ENCODE measurements around the gene LRRC75A. TPM values are rescaled to one million over a fixed set of nuclear protein-coding genes. Genes with fewer than 3 reads are reported as not detected.

LRRC75A gene
- total RNA-seq, 1 donor from 2014 or later: 7.3 TPM

DNA sequence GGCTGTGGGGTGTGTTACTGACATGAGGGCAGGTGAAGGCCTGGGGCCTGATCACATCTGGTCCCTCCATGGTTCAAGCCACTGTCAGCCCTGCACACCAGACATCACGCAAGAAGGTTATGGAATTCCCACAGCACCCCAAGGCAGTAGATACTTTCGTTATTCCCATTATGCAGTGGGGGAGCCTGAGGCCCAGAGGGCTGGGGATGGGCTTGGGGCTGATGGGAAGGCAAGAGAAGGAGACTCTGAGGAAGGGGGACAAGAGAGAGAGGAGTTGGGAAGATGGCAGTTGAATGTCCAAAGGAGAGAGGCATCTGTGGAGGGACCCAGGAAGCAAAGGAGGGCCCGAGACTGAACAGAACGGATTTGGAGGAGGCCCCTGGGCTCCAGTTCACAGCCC is 42.0 kb downstream of the LRRC75A start:
- H3K9me3 Mint-ChIP-seq (ENCODE audit: unreplicated experiment): peaks cover 11% of the 10 kb centered on the region
- DNase-seq: no peak
- H3K4me3 Mint-ChIP-seq (ENCODE audit: unreplicated experiment): no peak overlapping the region
- peaks cover 11% of the 10 kb centered on the region for H3K4me1 Mint-ChIP-seq (ENCODE audit: low read depth, unreplicated experiment)
- H3K27me3 Mint-ChIP-seq (ENCODE audit: unreplicated experiment): peaks cover 12% of the 10 kb centered on the region
- no peak overlapping the region for H3K27ac Mint-ChIP-seq (ENCODE audit: unreplicated experiment)
- TF ChIP-seq, protein P1, sequence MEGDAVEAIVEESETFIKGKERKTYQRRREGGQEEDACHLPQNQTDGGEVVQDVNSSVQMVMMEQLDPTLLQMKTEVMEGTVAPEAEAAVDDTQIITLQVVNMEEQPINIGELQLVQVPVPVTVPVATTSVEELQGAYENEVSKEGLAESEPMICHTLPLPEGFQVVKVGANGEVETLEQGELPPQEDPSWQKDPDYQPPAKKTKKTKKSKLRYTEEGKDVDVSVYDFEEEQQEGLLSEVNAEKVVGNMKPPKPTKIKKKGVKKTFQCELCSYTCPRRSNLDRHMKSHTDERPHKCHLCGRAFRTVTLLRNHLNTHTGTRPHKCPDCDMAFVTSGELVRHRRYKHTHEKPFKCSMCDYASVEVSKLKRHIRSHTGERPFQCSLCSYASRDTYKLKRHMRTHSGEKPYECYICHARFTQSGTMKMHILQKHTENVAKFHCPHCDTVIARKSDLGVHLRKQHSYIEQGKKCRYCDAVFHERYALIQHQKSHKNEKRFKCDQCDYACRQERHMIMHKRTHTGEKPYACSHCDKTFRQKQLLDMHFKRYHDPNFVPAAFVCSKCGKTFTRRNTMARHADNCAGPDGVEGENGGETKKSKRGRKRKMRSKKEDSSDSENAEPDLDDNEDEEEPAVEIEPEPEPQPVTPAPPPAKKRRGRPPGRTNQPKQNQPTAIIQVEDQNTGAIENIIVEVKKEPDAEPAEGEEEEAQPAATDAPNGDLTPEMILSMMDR (IDR thresholded peaks at IDR 0.05; ENCODE audit: partially characterized antibody, unreplicated experiment): no peak
- no peaks in the 10 kb centered on the region for H3K36me3 Mint-ChIP-seq (ENCODE audit: unreplicated experiment)

DNA sequence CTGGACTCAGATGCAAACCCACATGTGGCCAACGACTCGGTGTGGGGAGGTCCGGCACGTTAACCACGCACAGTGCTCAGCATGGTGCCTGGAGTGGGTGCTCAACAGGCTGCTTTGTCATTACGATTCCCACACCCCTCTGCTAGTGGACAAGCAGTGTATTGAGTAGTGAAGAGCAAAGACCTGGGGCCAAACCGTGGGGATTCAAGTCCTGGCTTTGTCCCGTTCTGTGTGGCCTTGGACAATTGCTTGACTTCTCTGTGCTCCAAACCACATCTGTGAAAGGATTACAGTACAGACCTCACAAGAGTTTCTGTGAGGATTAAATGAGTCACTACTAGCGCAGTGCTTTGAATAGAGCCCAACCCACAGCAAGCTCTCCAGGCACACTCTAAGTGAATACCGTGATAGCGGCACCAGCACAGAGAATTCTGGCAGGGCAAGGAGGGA is 42.8 kb downstream of the LRRC75A start:
- no peak for DNase-seq
- peaks cover 14% of the 10 kb centered on the region for H3K9me3 Mint-ChIP-seq (ENCODE audit: unreplicated experiment)
- peaks cover 13% of the 10 kb centered on the region for H3K4me1 Mint-ChIP-seq (ENCODE audit: low read depth, unreplicated experiment)
- no peaks in the 10 kb centered on the region for H3K36me3 Mint-ChIP-seq (ENCODE audit: unreplicated experiment)
- H3K4me3 Mint-ChIP-seq (ENCODE audit: unreplicated experiment): no peak overlapping the region
- H3K27me3 Mint-ChIP-seq (ENCODE audit: unreplicated experiment): peaks cover 12% of the 10 kb centered on the region
- TF ChIP-seq, protein P1 (IDR thresholded peaks at IDR 0.05; ENCODE audit: partially characterized antibody, unreplicated experiment): no peak
- H3K27ac Mint-ChIP-seq (ENCODE audit: unreplicated experiment): no peak overlapping the region

DNA sequence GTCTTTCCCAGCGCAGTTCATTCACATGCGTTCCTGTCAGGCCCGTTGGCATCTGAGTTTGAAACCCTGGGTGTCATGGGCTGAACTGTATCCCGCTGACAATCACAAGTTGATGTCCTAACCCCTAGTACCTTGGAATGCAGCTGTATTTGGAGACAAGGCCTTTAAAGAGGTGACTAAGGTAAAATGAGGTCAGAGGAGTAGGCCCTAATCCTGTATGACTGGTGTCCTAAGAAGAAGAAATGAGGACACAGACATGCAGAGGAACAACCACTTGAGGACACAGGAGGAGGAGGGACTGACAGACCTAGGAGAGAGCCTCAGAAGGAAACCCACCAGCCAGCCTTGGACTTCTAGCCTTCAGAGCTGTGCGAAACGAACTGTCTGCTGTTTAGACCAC is 43.5 kb downstream of the LRRC75A start:
- Mint-ChIP-seq H3K27ac (ENCODE audit: unreplicated experiment) (no peak overlapping the region), H3K27me3 (ENCODE audit: unreplicated experiment) (peaks cover 12% of the 10 kb centered on the region), H3K4me1 (ENCODE audit: low read depth, unreplicated experiment) (peaks cover 15% of the 10 kb centered on the region), H3K36me3 (ENCODE audit: unreplicated experiment) (no peaks in the 10 kb centered on the region), H3K9me3 (ENCODE audit: unreplicated experiment) (peaks cover 14% of the 10 kb centered on the region), H3K4me3 (ENCODE audit: unreplicated experiment) (no peak overlapping the region)
- no peak for DNase-seq
- TF ChIP-seq, protein P1 (IDR thresholded peaks at IDR 0.05; ENCODE audit: partially characterized antibody, unreplicated experiment): no peak

GRCh38 chr17:16447676-16448075 is 44.3 kb downstream of the LRRC75A start:
- Mint-ChIP-seq H3K27ac (ENCODE audit: unreplicated experiment) (no peak overlapping the region), H3K36me3 (ENCODE audit: unreplicated experiment) (no peaks in the 10 kb centered on the region), H3K4me1 (ENCODE audit: low read depth, unreplicated experiment) (peaks cover 17% of the 10 kb centered on the region), H3K9me3 (ENCODE audit: unreplicated experiment) (peaks cover 10% of the 10 kb centered on the region), H3K27me3 (ENCODE audit: unreplicated experiment) (peaks cover 10% of the 10 kb centered on the region), H3K4me3 (ENCODE audit: unreplicated experiment) (no peak overlapping the region)
- TF ChIP-seq, protein P1 (IDR thresholded peaks at IDR 0.05; ENCODE audit: partially characterized antibody, unreplicated experiment): no peak
- no peak for DNase-seq

- Mint-ChIP-seq H3K9me3 (ENCODE audit: unreplicated experiment) (peaks cover 10% of the 10 kb centered on the region), H3K27me3 (ENCODE audit: unreplicated experiment) (peaks cover 10% of the 10 kb centered on the region), H3K36me3 (ENCODE audit: unreplicated experiment) (no peaks in the 10 kb centered on the region), H3K4me1 (ENCODE audit: low read depth, unreplicated experiment) (peaks cover 25% of the 10 kb centered on the region), H3K4me3 (ENCODE audit: unreplicated experiment) (no peak overlapping the region), H3K27ac (ENCODE audit: unreplicated experiment) (peak overlapping the region; percentile 59)
- TF ChIP-seq, protein P1 (IDR thresholded peaks at IDR 0.05; ENCODE audit: partially characterized antibody, unreplicated experiment): no peak
- DNase-seq: no peak
Measured at GRCh38 chr17:16446338-16446983, 45.5 kb downstream of the LRRC75A start.
